Activated T-cell treated with anti-CD3 and anti-CD28 coated beads, Interleukin-2, amount 50 U/mL, for 24 hours (primary cell): Measurements from ENCODE around the gene CDKN2AIPNL.
"Not testable (repeated sequence)": the region's sequence is repeated elsewhere in the genome, so short reads cannot be mapped to it uniquely, and the experiment has no call there.

Source experiments
- DNase-seq: peaks from one replicate; pipeline ENCODE4 v3.0.0-alpha.2; 2020
- H3K27ac Mint-ChIP-seq: 2 replicates; pipeline ENCODE4 v1.8.0; 2020; ENCODE audit warnings: mild to moderate bottlenecking, mixed read lengths
- H3K27me3 Mint-ChIP-seq: 2 replicates; pipeline ENCODE4 v1.8.0; 2020; ENCODE audit warnings: mixed read lengths
- H3K36me3 Mint-ChIP-seq: 2 replicates; pipeline ENCODE4 v1.8.0; 2020; ENCODE audit warnings: low read depth, mixed read lengths
- H3K4me1 Mint-ChIP-seq: 2 replicates; pipeline ENCODE4 v1.8.0; 2020; ENCODE audit warnings: low read depth, mixed read lengths
- H3K4me3 Mint-ChIP-seq: 2 replicates; pipeline ENCODE4 v1.8.0; 2020; ENCODE audit warnings: mild to moderate bottlenecking, moderate library complexity, mixed read lengths
- H3K9me3 Mint-ChIP-seq: 2 replicates; pipeline ENCODE4 v1.8.0; 2020; ENCODE audit warnings: mixed read lengths

CDKN2AIPNL gene

DNA sequence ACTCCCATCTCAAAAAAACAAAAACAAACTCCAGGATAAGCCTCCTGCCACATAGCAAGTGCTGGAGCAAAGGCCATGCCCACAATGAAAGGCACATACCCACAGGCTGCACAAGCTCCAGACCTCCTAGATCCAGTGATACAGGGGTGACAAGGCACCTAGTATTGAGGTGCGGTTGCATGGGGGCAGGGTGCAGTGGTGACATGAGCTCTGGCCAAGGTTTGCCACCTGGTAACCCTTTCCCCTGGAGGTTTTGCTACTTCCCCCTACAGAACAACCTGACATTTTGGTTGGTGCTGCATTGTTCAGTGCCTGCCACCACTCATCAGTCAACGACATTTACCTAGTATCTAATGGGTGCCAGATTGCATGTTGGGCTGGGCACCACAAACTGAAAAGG, 14.5 kb downstream of the CDKN2AIPNL start:
- no peaks in the 10 kb centered on the region for H3K9me3 Mint-ChIP-seq
- no peaks in the 10 kb centered on the region for H3K27me3 Mint-ChIP-seq
- peaks cover 4% of the 10 kb centered on the region for H3K4me1 Mint-ChIP-seq
- DNase-seq = no peak
- peak overlapping the region; percentile 33 for H3K27ac Mint-ChIP-seq
- peaks cover 77% of the 10 kb centered on the region for H3K36me3 Mint-ChIP-seq
- no peak overlapping the region for H3K4me3 Mint-ChIP-seq

DNA sequence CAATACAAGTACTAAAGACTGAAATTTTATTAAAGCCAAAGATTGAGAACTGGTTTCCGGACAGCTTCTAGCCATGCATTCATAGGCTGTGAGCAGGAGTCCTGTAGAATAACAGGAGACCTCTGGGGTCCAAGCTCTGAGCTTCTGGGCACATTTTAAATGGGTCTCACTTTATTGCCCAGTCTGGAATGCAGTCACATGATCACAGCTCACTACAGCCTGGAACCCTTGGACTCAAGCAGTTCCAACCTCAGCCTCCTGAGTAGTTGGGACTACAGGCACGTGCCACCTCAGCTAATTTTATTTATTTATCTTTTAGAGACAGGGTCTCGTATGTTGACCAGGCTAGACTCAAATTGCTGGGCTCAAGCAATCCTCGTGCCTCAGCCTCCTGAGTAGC, 15.4 kb downstream of the CDKN2AIPNL start:
- DNase-seq = no peak
- Mint-ChIP-seq H3K4me1 (peaks cover 4% of the 10 kb centered on the region), H3K9me3 (no peaks in the 10 kb centered on the region), H3K36me3 (peaks cover 81% of the 10 kb centered on the region), H3K4me3 (no peak overlapping the region), H3K27ac (peak overlapping the region; percentile 51), H3K27me3 (no peaks in the 10 kb centered on the region)

- no peak overlapping the region for H3K4me3 Mint-ChIP-seq
- H3K27me3 Mint-ChIP-seq = no peaks in the 10 kb centered on the region
- peaks cover 88% of the 10 kb centered on the region for H3K36me3 Mint-ChIP-seq
- no peak for DNase-seq
- no peak overlapping the region for H3K27ac Mint-ChIP-seq
- peaks cover 4% of the 10 kb centered on the region for H3K4me1 Mint-ChIP-seq
- no peaks in the 10 kb centered on the region for H3K9me3 Mint-ChIP-seq
These were observed 16.7 kb downstream of the CDKN2AIPNL start for GRCh38 chr5:134394932-134395331.

DNA sequence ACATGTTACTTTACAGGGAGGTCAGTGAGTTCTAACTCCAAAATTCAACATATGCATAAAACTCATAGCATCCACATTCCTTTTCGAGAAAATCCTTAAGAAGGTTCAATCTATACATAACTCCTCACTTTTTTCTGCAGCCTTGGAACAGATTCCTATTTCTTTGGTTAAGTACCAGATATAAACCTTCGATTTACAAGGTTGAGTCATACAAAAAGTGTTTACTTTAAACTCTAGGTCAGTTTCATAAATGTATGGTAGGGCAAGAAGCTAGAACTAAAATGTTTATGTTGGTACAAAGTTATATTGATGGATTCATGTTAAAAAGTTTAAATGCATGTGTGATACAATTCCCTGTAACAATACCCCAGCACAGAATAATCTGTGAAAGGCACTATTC, 19.4 kb downstream of the CDKN2AIPNL start:
- Mint-ChIP-seq H3K36me3 (peaks cover 88% of the 10 kb centered on the region), H3K4me1 (peaks cover 4% of the 10 kb centered on the region)

DNA sequence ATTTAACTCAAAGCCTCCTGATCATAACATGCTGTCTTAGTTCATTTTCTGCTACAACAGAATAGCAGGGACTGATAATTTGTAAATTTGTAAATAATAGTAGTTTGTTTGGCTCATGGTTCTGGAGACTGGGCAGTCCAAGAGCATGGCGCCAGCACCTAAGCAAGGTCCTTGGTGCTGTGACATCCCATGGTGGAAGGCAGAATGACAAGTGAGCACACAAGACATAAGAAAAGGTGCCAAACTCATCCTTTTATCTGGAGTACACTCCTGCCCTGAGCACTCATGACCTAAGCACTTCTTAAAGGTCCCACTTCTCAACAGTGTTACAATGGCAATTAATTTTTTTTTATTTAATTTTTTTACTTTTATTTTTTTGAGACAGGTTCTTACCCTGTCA, 24.2 kb downstream of the CDKN2AIPNL start:
- Mint-ChIP-seq H3K27me3 (no peaks in the 10 kb centered on the region), H3K4me3 (no peak overlapping the region), H3K9me3 (no peaks in the 10 kb centered on the region), H3K27ac (peak overlapping the region; percentile 27), H3K36me3 (peaks cover 92% of the 10 kb centered on the region), H3K4me1 (peaks cover 15% of the 10 kb centered on the region)
- no peak for DNase-seq

More for the DNA sequence above, 19.4 kb downstream of the CDKN2AIPNL start:
- DNase-seq = no peak
- Mint-ChIP-seq H3K4me3 (no peak overlapping the region), H3K9me3 (no peaks in the 10 kb centered on the region), H3K27ac (peak overlapping the region; percentile 49), H3K27me3 (no peaks in the 10 kb centered on the region)

GRCh38 chr5:134383980-134384697, 27.5 kb downstream of the CDKN2AIPNL start:
- no peaks in the 10 kb centered on the region for H3K27me3 Mint-ChIP-seq
- H3K4me1 Mint-ChIP-seq = peaks cover 30% of the 10 kb centered on the region
- H3K4me3 Mint-ChIP-seq = peak overlapping the region; percentile 3
- peak overlapping the region; percentile 91 for H3K27ac Mint-ChIP-seq
- no peak for DNase-seq
- H3K36me3 Mint-ChIP-seq = peaks cover 93% of the 10 kb centered on the region
- no peaks in the 10 kb centered on the region for H3K9me3 Mint-ChIP-seq

DNA sequence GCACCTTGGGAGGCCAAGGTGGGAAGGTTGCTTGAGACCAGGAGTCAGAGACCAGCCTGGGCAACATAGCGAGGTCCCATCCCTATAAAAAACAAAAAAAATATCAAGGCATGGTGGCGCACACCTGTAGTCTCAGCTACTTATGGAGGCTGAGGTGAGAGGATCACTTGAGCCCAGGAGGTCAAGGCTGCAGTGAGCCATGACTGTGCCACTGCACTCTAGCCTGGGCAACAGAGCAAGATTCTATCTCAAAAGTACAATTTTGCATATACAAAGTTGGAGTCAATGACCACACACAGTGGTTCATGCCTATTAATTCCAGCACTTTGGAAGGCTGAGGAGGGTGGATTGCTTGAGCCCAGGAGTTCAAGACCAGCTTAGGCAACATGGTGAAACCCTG, 29.5 kb downstream of the CDKN2AIPNL start:
- H3K9me3 Mint-ChIP-seq, H3K27me3 Mint-ChIP-seq, H3K27ac Mint-ChIP-seq, H3K4me3 Mint-ChIP-seq, DNase-seq: not testable (repeated sequence)
- peaks cover 43% of the 10 kb centered on the region for H3K4me1 Mint-ChIP-seq
- H3K36me3 Mint-ChIP-seq = peaks cover 93% of the 10 kb centered on the region

GRCh38 chr5:134380346-134380745, 31.3 kb downstream of the CDKN2AIPNL start:
- H3K36me3 Mint-ChIP-seq = peaks cover 94% of the 10 kb centered on the region
- peak overlapping the region; percentile 77 for H3K27ac Mint-ChIP-seq
- no peak for DNase-seq
- H3K4me1 Mint-ChIP-seq = peaks cover 52% of the 10 kb centered on the region
- no peak overlapping the region for H3K4me3 Mint-ChIP-seq
- no peaks in the 10 kb centered on the region for H3K9me3 Mint-ChIP-seq
- H3K27me3 Mint-ChIP-seq = no peaks in the 10 kb centered on the region

DNA sequence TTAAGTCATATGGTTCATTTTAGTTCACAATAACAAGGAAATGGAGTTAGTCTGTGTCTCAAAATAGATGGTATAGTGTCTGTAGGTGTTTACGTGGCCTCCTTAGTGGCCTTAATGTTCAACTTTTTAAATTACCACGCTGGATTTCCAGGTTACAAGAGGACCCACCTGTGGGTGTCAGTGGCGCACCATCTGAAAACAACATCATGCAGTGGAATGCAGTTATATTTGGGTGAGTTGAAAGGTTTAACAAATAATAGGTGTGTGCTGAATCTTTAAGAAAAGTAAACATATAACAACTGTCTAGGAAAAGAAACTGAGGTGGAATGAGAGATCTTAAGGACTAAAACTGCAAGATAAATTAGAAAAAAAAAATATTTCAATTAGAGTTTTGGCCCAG, 37.4 kb downstream of the CDKN2AIPNL start:
- Mint-ChIP-seq H3K9me3 (peaks cover 2% of the 10 kb centered on the region), H3K36me3 (peaks cover 73% of the 10 kb centered on the region), H3K4me3 (no peak overlapping the region), H3K4me1 (peaks cover 60% of the 10 kb centered on the region), H3K27me3 (no peaks in the 10 kb centered on the region), H3K27ac (peak overlapping the region; percentile 50)
- no peak for DNase-seq

- Mint-ChIP-seq H3K36me3 (peaks cover 67% of the 10 kb centered on the region), H3K27ac (peak overlapping the region; percentile 41), H3K4me1 (peaks cover 54% of the 10 kb centered on the region), H3K4me3 (peak overlapping the region; percentile 59)
- not testable (repeated sequence) for H3K27me3 Mint-ChIP-seq, H3K9me3 Mint-ChIP-seq, DNase-seq
These were observed 38.0 kb downstream of the CDKN2AIPNL start for GRCh38 chr5:134373633-134374032.

DNA sequence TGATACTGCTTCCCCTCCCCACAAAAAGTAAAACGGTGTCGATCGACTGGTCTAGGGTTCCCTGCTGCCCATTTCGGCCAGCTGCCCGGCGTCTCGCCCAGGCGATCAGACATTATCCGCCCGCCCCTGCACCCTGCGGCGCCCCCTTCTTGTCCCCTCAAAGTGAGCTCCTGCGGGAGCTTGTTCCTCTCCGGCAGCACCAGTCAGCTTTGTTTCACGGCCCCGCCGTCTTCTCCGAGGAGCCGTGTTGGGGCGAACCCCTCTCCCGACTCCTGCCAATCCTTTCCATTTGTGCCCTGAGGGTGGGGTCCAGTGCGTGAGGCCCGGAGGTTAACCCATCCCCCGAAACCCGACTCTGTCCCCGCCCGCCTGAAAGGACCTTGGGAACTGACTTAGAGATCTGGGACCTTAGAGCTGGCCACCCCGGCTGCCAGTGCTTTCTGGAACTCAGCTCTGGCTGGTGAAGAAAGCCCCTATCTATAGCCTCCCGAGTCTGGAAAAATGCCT, 39.8 kb downstream of the CDKN2AIPNL start:
- peak; percentile 66 for DNase-seq
- peak overlapping the region; percentile 99 for H3K4me3 Mint-ChIP-seq
- H3K36me3 Mint-ChIP-seq = peaks cover 64% of the 10 kb centered on the region
- H3K27me3 Mint-ChIP-seq = no peaks in the 10 kb centered on the region
- peaks cover 50% of the 10 kb centered on the region for H3K4me1 Mint-ChIP-seq
- H3K9me3 Mint-ChIP-seq = peaks cover 5% of the 10 kb centered on the region
- peak overlapping the region; percentile 100 for H3K27ac Mint-ChIP-seq

- Mint-ChIP-seq H3K27ac (peak within 1 kb of the TSS; percentile 100), H3K4me1 (peaks cover 53% of the 10 kb centered on the region), H3K27me3 (no peaks in the 10 kb centered on the region)
These were observed 40.5 kb downstream of the CDKN2AIPNL start, which contains the start of gene UBE2B for GRCh38 chr5:134370871-134371833. Gene UBE2B (plus strand): TSS chr5:134371569. CDS start chr5:134371596, 27 bp downstream.

DNA sequence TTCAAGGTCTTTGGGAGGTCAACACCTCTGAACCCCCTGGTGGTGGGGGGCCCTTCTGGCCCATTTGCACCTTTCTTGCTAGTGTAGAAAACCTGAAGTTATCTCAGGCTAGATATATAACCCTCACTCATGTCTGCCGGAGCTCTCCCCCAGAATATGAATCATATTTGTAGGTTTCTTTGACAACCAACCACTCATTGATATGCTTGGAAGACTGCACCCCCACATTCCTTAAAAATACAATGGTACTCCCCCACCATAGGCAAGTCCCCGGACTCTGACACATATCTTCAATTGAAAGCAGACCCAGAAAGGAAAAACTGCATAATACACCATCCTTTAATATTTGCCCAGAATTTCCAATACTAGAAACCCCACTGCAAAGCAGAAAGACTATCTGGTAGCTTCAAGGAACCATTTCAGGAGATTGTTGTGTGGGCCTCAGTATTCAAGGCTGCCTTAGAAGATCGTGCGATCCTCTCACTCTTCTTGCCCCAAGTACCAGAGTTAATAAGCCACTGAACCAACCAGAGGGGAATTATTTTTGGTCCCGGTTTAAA, 41.3 kb downstream of the CDKN2AIPNL start:
- Mint-ChIP-seq H3K27ac (peak overlapping the region; percentile 100), H3K4me3 (peak overlapping the region; percentile 99), H3K9me3 (peaks cover 5% of the 10 kb centered on the region), H3K36me3 (peaks cover 55% of the 10 kb centered on the region), H3K4me1 (peaks cover 54% of the 10 kb centered on the region), H3K27me3 (no peaks in the 10 kb centered on the region)
- peak; percentile 38 for DNase-seq

More at GRCh38 chr5:134370871-134371833, 40.5 kb downstream of the CDKN2AIPNL start, which contains the start of gene UBE2B:
- Mint-ChIP-seq H3K4me3 (peak within 1 kb of the TSS; percentile 99), H3K9me3 (peaks cover 5% of the 10 kb centered on the region), H3K36me3 (peaks cover 61% of the 10 kb centered on the region)
- peak; percentile 98 for DNase-seq

DNA sequence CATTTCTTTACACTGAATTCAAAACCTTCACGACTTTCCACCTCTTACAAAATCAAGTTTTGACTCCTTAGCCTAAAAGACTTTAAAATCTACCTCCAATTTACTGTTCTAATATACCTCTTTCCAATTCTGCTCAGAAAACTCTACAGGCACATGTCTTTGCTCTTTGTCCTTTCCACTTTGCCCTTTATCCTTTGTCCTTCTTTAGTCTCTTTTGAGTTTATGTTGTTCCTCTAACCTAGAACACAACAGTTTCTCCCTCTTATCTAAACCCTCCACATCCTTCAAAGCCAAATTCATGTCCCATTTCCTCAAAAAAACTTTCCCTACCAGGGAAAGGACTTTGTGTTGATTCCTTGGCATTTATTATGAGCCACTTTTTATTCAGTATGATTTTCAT, 46.1 kb downstream of the CDKN2AIPNL start:
- Mint-ChIP-seq H3K4me1 (peaks cover 31% of the 10 kb centered on the region), H3K9me3 (peaks cover 4% of the 10 kb centered on the region), H3K27me3 (no peaks in the 10 kb centered on the region), H3K27ac (no peak overlapping the region), H3K4me3 (peak overlapping the region; percentile 21), H3K36me3 (peaks cover 19% of the 10 kb centered on the region)
- no peak for DNase-seq
